ENCODE measurements around the gene SARS1. TPM values are rescaled to one million over a fixed set of nuclear protein-coding genes. Genes with fewer than 3 reads are reported as not detected.

Gene SARS1
- total and polyA plus RNA-seq, 2 of the 13 experiments (the other 11 are each of a cell fraction or from before 2014, with no cell fraction given): 103 to 134 TPM

GRCh38 chr1:109282952-109283747 lies 69.4 kb downstream of the SARS1 start, which contains the start of gene PSRC1 (continued):
- peak; percentile 61 for TF ChIP-seq FOXA3 (CRISPR knock-in tag; IDR thresholded peaks at IDR 0.05)
- no peak for TF ChIP-seq ZNF776 (CRISPR knock-in tag; IDR thresholded peaks at IDR 0.05)
- peak; percentile 86 for TF ChIP-seq ZGPAT (CRISPR knock-in tag; IDR thresholded peaks at IDR 0.05)
- peak; percentile 57; the same call in 1 of the 2 replicates for TF ChIP-seq ZSCAN9 (CRISPR knock-in tag; IDR thresholded peaks at IDR 0.05; ENCODE audit: borderline replicate concordance)
- TF ChIP-seq KMT2A (CRISPR knock-in tag; IDR thresholded peaks at IDR 0.05): peak; percentile 84
- peak; percentile 70; the same call in 1 of the 2 replicates for TF ChIP-seq ZSCAN31 (CRISPR knock-in tag; IDR thresholded peaks at IDR 0.05; ENCODE audit: low read depth)
- peak; percentile 46; the same call in 1 of the 2 replicates for TF ChIP-seq SOX13 (IDR thresholded peaks at IDR 0.05)
- peak in 1 of 2 experiments; percentile 62; a peak in 2 of 4 replicates for TF ChIP-seq SOX13 (CRISPR knock-in tag; conservative IDR thresholded peaks at IDR 0.05 in 1 of 2, IDR thresholded peaks at IDR 0.05 in 1 of 2)
- TF ChIP-seq GATAD1 (CRISPR knock-in tag; IDR thresholded peaks at IDR 0.05): peak; percentile 76
- peak; percentile 39; the same call in 1 of the 2 replicates for TF ChIP-seq ZNF704 (CRISPR knock-in tag; IDR thresholded peaks at IDR 0.05; ENCODE audit: borderline replicate concordance)
- 0 out of 2 replicates have a peak, but pooled peaks have one; percentile 63 for TF ChIP-seq ATF7-NPFF (CRISPR knock-in tag; IDR thresholded peaks at IDR 0.05; ENCODE audit: low read depth)
- TF ChIP-seq PLSCR1 (CRISPR knock-in tag; IDR thresholded peaks at IDR 0.05; ENCODE audit: borderline replicate concordance): no peak
- TF ChIP-seq SP1 (IDR thresholded peaks at IDR 0.05): no peak
- peak; percentile 83; the same call in 1 of the 2 replicates for TF ChIP-seq SP1 (CRISPR knock-in tag; IDR thresholded peaks at IDR 0.05)
- TF ChIP-seq FUBP1 (CRISPR knock-in tag; IDR thresholded peaks at IDR 0.05; ENCODE audit: borderline replicate concordance): no peak
- peak; percentile 72 for TF ChIP-seq ZFY (CRISPR knock-in tag; IDR thresholded peaks at IDR 0.05)
- no peak for TF ChIP-seq ZNF513 (CRISPR knock-in tag; conservative IDR thresholded peaks at IDR 0.05)
- peak; percentile 78; the same call in 1 of the 2 replicates for TF ChIP-seq ERF (CRISPR knock-in tag; IDR thresholded peaks at IDR 0.05)
- TF ChIP-seq THAP7 (CRISPR knock-in tag; IDR thresholded peaks at IDR 0.05): 0 out of 2 replicates have a peak, but pooled peaks have one; percentile 58
- TF ChIP-seq TRIM22 (IDR thresholded peaks at IDR 0.05): no peak

Data from HepG2 (cell line).